ENCODE measurements around the gene RGS17.
A peak's percentile ranks its signal among the peaks of the same experiment; 100 is the strongest.
"Not testable (repeated sequence)": the region's sequence is repeated elsewhere in the genome, so short reads cannot be mapped to it uniquely, and the experiment has no call there.

Gene RGS17

DNA sequence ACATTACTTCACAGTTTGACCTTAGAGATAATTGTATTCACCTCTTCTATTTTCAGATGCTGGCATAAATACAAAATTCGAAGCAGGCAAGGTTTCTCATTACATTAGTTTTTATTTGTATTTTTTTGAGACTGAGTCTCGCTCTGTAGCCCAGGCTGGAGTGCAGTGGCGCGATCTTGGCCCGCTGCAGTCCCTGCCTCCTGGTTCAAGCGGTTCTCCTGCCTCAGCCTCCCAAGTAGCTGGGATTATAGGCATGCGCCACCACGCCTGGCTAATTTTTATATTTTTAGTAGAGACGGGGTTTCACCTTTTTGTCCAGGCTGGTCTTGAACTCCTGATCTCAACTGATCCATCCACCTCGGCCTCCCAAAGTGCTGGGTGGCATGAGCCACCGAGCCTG is 145.8 kb downstream of the RGS17 start:
- DNase-seq (ENCODE audit: low read depth), result not testable (repeated sequence)

DNA sequence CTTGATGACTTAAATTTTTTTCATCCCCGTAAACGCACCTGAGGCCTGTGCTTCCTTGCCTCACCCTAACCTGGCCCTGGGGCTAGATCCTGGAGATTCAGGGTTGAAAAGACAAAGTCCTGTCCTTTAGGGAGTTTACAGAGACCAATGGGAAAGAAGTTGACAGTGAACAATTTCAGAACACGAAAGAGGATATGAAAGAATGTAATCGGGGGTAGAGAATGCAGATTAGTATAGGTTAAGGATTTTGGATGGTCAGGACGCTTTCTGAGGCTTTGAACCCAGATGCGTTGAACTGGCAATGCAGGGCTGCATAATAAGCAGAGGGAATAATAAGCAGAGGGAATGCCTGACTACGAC is 146.6 kb downstream of the RGS17 start:
- no peak for DNase-seq (ENCODE audit: low read depth)

DNA sequence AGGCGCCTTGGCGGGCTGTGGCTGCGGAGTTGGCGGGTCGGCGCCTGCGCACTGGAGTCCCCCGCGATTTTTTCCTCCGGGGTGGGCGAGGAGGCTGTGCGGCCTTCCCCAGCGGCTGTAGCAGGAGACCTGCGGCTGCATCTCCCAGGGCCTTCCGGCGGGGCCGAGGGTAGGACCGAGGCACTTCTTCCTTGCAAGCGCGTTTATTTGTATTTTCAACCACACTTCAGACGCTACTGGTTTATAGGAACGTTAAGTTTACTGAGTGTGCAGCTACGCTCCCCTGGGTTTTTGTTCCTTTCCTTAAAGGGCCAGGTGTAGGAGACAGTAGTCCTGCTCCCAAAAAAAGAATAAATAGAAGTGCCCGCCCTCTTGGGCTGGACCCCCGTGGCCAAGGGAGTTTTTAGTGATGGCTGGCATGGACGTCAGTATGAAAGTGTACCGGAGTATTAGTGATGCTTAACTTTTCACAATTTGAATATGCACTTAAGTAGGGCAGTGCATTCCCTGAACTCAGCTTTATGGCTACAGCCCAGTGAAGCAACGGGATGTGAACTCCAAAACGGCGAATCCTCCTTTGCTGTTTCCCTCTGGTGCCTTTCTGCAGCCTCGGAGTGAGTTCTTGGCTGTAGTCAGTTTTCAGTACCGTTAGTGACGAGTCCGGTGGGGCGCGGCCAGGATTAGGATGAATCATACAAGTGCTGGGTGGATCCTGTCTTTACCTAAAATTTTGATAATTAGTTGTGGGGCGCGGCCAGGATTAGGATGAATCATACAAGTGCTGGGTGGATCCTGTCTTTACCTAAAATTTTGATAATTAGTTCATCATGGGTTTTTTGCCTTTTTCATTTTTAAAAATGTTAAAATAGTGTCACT is 147.2 kb downstream of the RGS17 start:
- peak; percentile 48 for DNase-seq (ENCODE audit: low read depth)

DNA sequence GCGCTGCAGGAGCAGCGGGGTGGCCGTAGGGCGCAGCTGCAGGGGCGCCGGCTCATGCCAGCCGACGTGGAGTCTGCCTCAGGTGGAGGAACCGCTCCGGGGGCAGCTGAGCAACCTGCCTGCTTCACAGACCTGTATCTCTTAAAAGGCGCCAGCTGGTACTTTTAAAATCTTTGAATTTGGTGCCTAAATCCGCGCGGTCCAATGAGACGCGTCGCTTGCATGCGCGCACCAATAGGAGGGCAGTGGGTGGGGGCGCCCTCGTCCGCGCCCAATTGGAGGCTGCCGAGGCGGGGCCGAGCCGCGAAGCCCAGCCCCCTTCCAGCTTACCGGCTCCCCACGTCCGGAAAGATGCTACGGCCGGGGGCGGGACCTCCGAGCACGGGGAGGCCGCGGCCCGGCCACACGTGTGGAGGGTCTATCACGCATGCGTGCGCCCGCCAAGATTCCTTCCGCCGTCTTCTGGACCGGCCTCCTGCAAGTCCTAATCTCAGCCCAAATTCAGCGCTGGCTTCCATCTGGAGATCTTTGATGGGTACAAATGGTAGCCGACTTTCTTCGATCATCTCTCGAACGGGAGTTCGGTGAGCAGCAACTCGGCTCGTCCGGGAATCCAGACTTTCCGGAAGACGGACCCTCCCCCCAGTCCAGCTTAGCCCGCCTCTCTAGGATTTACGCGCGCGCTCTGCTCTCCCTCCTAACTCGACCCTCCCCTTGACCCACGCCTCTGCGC is 148.0 kb downstream of the RGS17 start, which contains the start of gene FBXO5:
Gene FBXO5, minus strand, starts transcription at position 138 of the 733 bp plus-strand sequence. Its CDS starts 82 bp downstream, at position 56.
- DNase-seq (ENCODE audit: low read depth), result peak; percentile 97

DNA sequence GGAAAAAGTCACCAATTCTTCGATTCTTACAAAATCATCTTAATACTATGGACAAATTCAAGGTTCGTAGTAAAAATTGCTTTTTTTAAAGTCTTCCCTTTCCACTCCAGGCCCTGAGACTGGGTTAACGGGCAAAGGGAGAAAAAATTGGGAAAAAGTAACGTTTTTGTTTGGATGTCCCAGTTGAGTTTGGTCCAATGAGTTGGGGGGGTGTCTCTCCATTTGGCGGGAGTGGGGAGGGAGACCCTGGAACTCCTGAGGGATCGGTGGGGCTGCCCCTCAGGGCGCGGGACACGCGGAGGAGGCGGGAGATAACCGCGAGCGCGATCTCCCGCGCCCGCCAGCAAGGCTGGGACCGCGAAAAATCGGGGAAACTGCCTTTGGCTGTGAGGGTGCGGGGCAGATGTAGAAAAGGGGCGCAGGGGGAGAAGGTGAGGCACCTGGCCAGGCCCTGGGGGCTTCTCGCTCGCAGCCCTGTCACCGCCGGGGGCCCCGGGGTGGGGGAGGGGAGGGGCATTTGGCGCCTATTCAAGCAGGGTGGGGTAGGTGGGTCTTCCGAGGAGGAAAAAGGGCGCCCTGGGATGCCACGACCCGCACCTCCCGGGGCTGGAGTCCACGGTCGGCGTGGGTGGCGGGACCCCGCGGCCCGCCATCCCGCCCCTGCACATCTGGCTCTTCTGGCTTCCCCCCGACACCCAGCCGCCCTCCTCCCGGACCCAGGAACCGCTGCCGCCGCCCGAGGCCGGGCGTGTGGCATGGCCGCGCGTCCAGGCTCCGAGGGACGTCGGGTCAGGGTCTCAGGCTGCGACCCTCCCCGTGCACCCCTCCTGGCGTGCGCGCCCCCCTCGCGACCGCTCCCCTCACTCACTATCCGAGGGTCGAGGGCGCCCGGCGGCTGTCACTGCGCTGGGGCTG is 148.8 kb downstream of the RGS17 start:
- DNase-seq (ENCODE audit: low read depth), result no peak

DNA sequence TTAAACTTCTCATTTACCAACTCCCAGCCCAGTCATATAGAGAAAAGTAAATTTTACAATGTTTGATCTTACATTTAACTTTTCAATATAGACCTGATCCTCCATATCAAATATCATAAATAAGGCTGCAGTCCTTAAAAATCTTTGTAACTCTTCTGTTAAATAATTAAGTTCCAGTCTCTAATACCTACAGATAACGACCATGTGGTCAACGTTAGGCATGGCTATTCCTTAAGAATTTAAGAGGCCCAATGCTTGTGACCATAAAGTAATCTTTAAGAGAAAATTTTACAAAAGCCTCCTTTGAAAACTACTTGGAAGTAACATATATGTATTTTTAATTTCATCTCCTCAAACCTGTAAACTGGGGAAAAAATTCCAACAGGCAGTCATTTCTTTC is 149.9 kb downstream of the RGS17 start:
- no peak for DNase-seq (ENCODE audit: low read depth)

DNA sequence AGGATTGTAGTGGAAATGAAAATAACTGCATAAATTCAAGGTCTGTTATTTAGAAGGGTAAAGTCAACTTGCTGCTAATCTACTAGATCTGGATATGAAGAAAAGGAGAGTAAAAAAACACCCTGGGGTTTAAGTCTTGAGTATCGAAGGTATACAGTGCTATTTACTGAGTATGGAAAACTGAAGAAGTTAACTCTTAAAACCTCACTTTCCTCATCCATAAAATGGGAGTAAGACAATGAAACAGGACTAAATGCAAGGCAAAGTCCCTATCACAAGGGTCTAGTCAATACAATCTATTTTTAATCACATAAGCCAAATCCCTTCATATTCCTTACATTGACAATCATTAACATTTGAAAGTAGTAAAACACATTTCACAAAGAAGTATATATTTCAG is 150.4 kb downstream of the RGS17 start:
- DNase-seq (ENCODE audit: low read depth), result no peak

DNA sequence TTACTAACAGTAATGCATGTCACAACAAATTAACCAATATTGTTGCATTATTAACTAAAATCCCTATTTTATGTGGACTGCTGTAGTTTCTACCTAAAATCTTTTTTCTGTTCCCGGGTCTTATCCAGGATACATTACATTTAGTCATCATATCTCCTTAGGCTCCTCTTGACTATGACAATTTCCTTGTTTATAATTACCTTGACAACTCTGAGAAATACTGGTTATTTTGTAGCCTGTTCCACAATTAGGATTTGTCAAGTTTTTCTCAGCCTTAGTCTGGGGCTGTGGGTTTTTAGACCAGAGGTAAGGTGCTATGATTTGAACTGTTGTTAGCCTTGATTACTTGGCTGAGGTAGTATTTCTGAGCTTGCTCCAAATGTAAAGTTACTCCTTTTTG is 152.0 kb downstream of the RGS17 start:
- no peak for DNase-seq (ENCODE audit: low read depth)

DNA sequence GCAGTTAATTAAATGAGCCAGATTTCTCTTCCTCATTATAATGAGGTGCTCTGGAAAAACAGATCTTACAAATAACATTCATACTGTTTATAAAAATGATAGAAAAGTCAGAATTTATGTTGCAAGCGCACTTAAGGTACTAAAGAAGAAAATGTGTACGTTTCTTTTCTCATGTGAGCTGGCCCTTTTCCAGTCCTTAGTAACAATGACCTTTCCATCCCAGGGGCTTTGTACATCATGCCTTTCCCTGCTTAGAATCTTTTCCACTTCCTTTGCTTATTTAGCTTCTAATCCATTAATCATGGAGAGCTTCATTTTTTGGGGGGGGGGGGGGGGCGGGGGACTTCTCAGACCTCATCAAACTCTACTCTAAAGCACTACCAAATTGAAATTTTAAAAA is 153.0 kb downstream of the RGS17 start:
- DNase-seq (ENCODE audit: low read depth), result no peak

DNA sequence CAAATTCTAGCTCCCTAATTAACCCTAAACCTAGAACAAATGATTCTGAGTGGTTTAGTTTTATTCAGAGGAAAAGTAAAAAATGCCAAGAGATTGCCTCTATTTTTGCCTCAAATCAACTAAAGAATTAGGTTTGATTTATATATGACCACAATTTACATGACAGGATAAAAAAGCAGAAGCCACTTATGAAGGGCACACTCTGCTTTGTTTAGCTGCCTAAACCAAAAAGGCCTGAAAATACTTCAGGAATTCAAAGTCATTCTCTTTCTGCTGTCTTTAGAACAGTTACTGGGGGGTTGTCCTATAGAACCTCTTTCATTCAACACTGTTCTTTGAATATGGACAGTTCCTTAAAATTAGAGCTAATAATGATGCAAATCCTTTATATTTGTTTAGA is 153.5 kb downstream of the RGS17 start:
- DNase-seq (ENCODE audit: low read depth), result no peak

DNA sequence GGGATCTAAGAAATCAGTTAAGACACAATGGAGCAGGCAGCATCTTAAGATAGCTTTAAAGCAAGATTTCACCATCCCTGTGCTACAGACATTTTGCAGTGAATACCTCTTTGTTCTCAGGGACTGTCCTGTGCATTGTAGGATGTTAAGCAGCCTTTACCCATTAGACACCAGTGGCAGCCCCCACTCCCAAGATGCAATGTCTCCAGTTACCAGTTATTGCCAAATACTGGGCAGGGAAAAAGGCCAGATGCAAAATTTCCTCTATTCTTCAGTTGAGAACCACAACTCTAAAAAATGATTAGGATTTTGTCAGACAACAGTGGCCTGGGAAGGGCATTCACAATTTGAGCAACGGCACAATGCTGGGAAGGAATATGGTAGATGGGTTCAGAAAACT is 154.3 kb downstream of the RGS17 start:
- DNase-seq (ENCODE audit: low read depth), result no peak

DNA sequence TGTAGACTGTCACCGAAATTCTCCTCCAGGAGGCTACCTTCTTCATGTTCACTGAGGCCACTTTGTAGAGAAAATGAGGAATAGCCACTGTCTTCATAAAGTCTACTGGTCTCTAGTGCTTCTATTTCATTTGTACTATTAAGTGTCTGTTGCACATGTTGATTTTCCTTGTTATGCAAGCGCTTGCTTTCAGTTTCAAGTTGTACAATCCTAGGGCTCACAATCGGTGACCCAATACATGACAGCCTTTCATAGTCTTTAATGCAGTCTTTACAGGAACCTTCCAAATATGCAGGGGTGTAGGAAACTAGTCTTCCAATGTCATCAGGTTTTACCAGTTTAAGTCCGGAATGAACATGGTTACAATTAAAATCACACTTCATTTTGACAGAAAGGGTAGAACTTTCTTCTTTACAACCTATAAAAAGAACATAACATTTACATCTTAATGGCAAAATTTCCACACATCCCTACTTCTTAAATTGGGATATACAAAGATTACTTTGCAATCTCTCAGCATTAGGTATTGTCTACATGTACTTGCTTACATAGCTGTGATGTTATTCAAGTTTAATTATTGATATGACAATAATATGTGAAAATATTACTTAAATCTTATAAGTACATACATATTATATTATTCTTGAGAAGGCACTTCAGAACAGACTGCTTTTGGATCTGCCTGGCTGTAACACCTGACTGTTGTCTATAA is 155.7 kb downstream of the RGS17 start:
- no peak for DNase-seq (ENCODE audit: low read depth)

DNA sequence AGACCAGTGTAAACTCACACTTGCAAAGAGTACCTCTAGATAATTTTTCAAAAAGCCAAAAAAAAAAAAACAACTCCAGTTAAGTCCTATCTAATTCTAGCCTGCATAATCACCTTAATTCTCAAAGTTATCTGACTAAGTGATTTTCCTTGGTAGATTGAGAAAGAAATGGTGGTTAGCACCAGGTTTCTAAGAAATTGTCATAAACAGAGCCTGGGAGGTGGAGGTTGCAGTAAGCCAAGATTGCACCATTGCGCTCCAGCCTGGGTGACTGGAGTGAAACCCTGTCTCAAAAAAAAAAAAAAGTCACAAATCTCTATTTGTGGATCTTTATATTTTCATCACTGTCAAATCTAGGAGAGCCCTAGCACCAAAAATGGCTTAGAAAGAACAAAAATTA is 157.2 kb downstream of the RGS17 start:
- DNase-seq (ENCODE audit: low read depth), result no peak

DNA sequence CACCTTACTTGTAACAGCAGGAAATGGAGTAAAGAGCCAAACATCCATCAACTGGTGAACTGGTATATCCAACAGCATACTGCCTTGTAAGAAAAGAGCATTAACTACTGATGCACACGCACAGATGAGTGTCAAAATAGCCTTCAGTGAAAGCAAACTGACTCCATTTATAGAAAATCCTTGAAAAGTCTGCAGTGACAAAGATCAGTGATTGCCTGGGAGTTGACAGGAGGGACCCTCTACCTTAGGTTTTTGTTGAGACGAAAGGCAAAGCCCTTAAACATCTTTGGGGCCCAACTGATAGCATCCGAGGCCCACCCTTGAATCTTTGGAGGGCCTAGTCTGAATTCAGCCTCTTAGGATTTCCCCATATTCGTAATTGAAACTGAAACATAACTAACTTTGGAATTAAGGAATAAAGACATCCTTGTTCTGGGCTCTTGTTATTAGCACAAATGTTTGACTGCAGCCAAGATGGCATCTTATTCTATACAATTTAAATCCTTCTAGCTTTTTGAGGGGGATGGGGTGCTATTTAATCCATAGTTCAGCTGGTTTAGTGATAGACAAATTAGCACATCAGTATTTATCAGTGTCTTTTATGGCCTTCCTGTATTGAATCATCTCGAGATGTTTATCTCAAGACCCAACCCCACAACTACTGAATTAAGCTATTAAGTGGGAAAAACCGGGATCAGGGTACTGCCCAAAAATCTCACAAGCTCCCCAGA is 161.2 kb downstream of the RGS17 start:
- no peak for DNase-seq (ENCODE audit: low read depth)

DNA sequence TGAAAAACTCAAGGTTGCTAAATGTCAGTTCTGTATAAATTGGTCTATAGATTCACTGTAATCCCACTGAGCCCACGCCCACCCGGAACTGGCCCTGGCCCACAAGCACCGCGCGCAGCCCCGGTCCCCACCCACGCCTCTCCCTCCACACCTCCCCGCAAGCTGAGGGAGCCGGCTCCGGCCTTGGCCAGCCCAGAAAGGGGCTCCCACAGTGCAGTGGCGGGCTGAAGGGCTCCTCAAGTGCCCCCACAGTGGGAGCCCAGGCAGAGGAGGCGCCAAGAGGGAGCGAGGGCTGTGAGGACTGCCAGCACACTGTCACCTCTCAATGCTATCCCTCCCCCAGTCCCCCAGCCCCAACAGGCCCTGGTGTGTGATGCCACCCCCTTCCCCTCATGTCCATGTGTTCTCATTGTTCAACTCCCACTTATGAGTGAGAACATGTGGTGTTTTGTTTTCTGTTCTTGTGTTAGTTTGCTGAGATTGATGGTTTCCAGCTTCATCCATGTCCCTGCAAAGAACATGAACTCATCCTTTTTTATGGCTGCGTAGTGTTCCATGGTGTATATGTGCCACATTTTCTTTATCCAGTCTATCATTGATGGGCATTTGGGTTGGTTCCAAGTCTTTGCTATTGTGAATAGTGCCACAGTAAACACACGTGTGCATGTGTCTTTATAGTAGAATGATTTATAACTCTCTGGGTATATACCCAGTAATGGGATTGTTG is 164.8 kb downstream of the RGS17 start:
- not testable (repeated sequence) for DNase-seq (ENCODE audit: low read depth)

DNA sequence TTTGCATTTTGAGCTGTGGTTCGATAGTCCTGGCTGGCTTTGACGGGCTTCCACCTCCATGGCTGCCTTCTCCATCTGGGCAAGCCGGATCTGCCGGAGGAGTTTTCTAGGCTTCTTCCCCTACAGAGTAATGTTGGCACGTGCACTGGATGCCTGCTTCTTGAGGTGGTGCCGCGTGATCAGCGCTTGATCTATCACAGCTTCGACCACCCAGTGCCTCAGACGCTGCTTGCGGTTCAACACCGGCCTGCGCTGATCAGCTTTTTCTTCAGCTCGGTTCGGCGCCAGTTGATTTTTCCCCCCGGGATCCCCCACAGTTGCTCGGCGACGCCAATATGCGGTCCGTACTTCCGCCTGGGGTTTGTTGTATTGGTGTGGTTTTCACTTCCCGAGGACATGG is 171.7 kb downstream of the RGS17 start:
- DNase-seq (ENCODE audit: low read depth), result no peak

DNA sequence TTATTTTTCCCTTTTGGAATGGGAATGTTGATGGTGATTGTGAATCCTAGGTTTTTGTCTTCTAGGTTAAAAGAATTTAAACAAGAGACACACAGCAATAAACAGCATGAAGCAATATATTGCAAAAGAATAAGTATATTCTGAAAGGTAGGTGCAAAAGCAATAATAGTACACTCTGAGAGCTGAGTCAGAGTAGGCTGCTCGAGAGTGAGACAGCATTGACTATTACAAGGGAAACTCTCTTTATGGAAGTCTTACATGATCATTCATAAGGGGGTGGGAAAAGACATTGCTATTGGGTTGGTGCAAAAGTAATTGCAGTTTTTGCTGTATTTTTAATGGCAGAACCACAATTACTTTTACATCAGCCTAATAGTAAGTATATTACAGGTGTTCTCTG is 173.3 kb downstream of the RGS17 start:
- no peak for DNase-seq (ENCODE audit: low read depth)
